Stimulated activated CD4-positive, alpha-beta T cell treated with anti-CD3 and anti-CD28 coated beads, Interleukin-1b, Interleukin-23, amount 100 ng/mL, for 4 hours (primary cell): Measurements from ENCODE around the gene SLC29A3.
"Not testable (repeated sequence)": the region's sequence is repeated elsewhere in the genome, so short reads cannot be mapped to it uniquely, and the experiment has no call there.

ENCODE experiments used
- DNase-seq, 2 donors: peaks; one replicate each; pipeline ENCODE4 v3.0.0-alpha.2; 2020; ENCODE audit warnings: low read depth in 2 of 2

SLC29A3 gene

GRCh38 chr10:71319042-71319799 lies at the start of gene SLC29A3:
Gene SLC29A3 (plus strand): TSS chr10:71319259. CDS start chr10:71319310, 51 bp downstream.
- peak; percentile 80 to 82 for DNase-seq

GRCh38 chr10:71269301-71270288 lies 49.5 kb upstream of the SLC29A3 start:
- no peak for DNase-seq

GRCh38 chr10:71270301-71271220 lies 48.5 kb upstream of the SLC29A3 start:
- DNase-seq: no peak

- DNase-seq: no peak
Measured at GRCh38 chr10:71271662-71272055, 47.4 kb upstream of the SLC29A3 start.

GRCh38 chr10:71272056-71272771 lies 46.8 kb upstream of the SLC29A3 start:
- no peak for DNase-seq

GRCh38 chr10:71272974-71273373 lies 46.1 kb upstream of the SLC29A3 start:
- not testable (repeated sequence) for DNase-seq

- no peak for DNase-seq
Measured at GRCh38 chr10:71273506-71273905, 45.6 kb upstream of the SLC29A3 start.

- no peak for DNase-seq
Measured at GRCh38 chr10:71274901-71275796, 43.9 kb upstream of the SLC29A3 start.

GRCh38 chr10:71276873-71277272 lies 42.2 kb upstream of the SLC29A3 start:
- no peak for DNase-seq

- DNase-seq: no peak
Measured at GRCh38 chr10:71277914-71278665, 41.0 kb upstream of the SLC29A3 start.

- no peak for DNase-seq
Measured at GRCh38 chr10:71278691-71279588, 40.1 kb upstream of the SLC29A3 start.

- no peak for DNase-seq
Measured at GRCh38 chr10:71279590-71280170, 39.4 kb upstream of the SLC29A3 start.

- no peak for DNase-seq
Measured at GRCh38 chr10:71280216-71280615, 38.8 kb upstream of the SLC29A3 start.

GRCh38 chr10:71280825-71281224 lies 38.2 kb upstream of the SLC29A3 start:
- no peak for DNase-seq

- no peak for DNase-seq
Measured at GRCh38 chr10:71281646-71282322, 37.3 kb upstream of the SLC29A3 start.

- DNase-seq: no peak
Measured at GRCh38 chr10:71282323-71282680, 36.8 kb upstream of the SLC29A3 start.

- DNase-seq: no peak
Measured at GRCh38 chr10:71283410-71283809, 35.6 kb upstream of the SLC29A3 start.
